GM23338 (cell line): ENCODE measurements around the gene C4orf33. TPM values are rescaled to one million over a fixed set of nuclear protein-coding genes. Genes with fewer than 3 reads are reported as not detected.

Experiments used
- ATAC-seq: fragments of 200-7000 bp; cut with Tn5 transposase; 3 replicates; pipeline ENCODE4 v1.9.1; 2020
- DNase-seq: peaks from one replicate; pipeline ENCODE4 v3.0.0-alpha.2; 2015; ENCODE audit warnings: low spot score
- H2AFZ ChIP-seq: fragments of 200-600 bp; sonication (generic); 2 replicates; pipeline ENCODE4 v1.8.0; 2016; ENCODE audit warnings: antibody characterized with exemption, mild to moderate bottlenecking, moderate library complexity
- H3F3A ChIP-seq: fragments of 200-600 bp; sonication (generic); replicated peaks from 2 replicates; pipeline ENCODE4 v1.8.0; 2017; ENCODE audit warnings: antibody characterized with exemption, mixed run types, low read depth
- H3K27ac ChIP-seq: fragments of 200-600 bp; sonication (generic); 2 replicates; pipeline ENCODE4 v1.6.1; 2016; ENCODE audit warnings: low read depth
- H3K27me3 ChIP-seq: fragments of 200-600 bp; sonication (generic); 2 replicates; pipeline ENCODE4 v1.8.0; 2016; ENCODE audit warnings: mild to moderate bottlenecking, mixed run types, moderate library complexity; ENCODE audit not compliant: insufficient read depth
- H3K36me3 ChIP-seq: fragments of 200-600 bp; sonication (generic); 2 replicates; pipeline ENCODE4 v1.8.0; 2016; ENCODE audit warnings: mild to moderate bottlenecking; ENCODE audit not compliant: insufficient read depth
- H3K4me1 ChIP-seq: fragments of 200-600 bp; sonication (generic); 2 replicates; pipeline ENCODE4 v1.8.0; 2016; ENCODE audit warnings: mild to moderate bottlenecking, moderate library complexity; ENCODE audit not compliant: insufficient read depth
- H3K4me2 ChIP-seq: fragments of 200-600 bp; sonication (generic); 2 replicates; pipeline ENCODE4 v1.7.1; 2017; ENCODE audit warnings: mixed run types
- H3K4me3 ChIP-seq: fragments of 200-600 bp; sonication (generic); 2 replicates; pipeline ENCODE4 v1.6.1; 2016; ENCODE audit warnings: mixed run types
- H3K79me2 ChIP-seq: fragments of 200-600 bp; sonication (generic); replicated peaks from 2 replicates; pipeline ENCODE4 v1.8.0; 2017; ENCODE audit warnings: mild to moderate bottlenecking; ENCODE audit not compliant: insufficient read depth
- H3K9me2 ChIP-seq: fragments of 200-600 bp; sonication (generic); 2 replicates; pipeline ENCODE4 v1.8.0; 2017; ENCODE audit not compliant: insufficient read depth
- H4K20me1 ChIP-seq: fragments of 200-600 bp; sonication (generic); replicated peaks from 2 replicates; pipeline ENCODE4 v1.8.0; 2017; ENCODE audit warnings: mild to moderate bottlenecking; ENCODE audit not compliant: insufficient read depth
- H3K27ac Mint-ChIP-seq: 2 replicates; pipeline ENCODE4 v1.8.0; 2020; ENCODE audit warnings: inconsistent platforms, mild to moderate bottlenecking, moderate library complexity, mixed read lengths
- H3K27me3 Mint-ChIP-seq: 3 replicates; pipeline ENCODE4 v1.8.0; 2022; ENCODE audit warnings: low read depth, mild to moderate bottlenecking, moderate library complexity, mixed read lengths, inconsistent platforms; ENCODE audit not compliant: insufficient read depth, poor library complexity
- H3K36me3 Mint-ChIP-seq: 3 replicates; pipeline ENCODE4 v1.8.0; 2021; ENCODE audit warnings: low read depth, mild to moderate bottlenecking, inconsistent platforms, moderate library complexity, mixed read lengths
- H3K4me1 Mint-ChIP-seq: 3 replicates; pipeline ENCODE4 v1.8.0; 2020; ENCODE audit warnings: mild to moderate bottlenecking, inconsistent platforms, mixed read lengths
- H3K4me3 Mint-ChIP-seq: 3 replicates; pipeline ENCODE4 v1.8.0; 2021; ENCODE audit warnings: moderate library complexity, mild to moderate bottlenecking, inconsistent platforms, mixed read lengths
- H3K9me3 Mint-ChIP-seq: 3 replicates; pipeline ENCODE4 v1.8.0; 2020; ENCODE audit warnings: moderate library complexity, mild to moderate bottlenecking, inconsistent platforms, mixed read lengths
- CREB1 ChIP-seq: fragments of 250-450 bp; sonication (Bioruptor Pico); IDR thresholded peaks from 2 replicates; pipeline ENCODE4 v1.5.0; 2020; ENCODE audit warnings: low read depth, mild to moderate bottlenecking, moderate library complexity
- CTCF ChIP-seq, 2 experiments: fragments of 200-600 bp in 1 of 2; sonication (generic) in 1 of 2; conservative IDR thresholded peaks; 2 replicates each; pipeline versions ENCODE4 v1.5.1 to v1.6.1; 2016 to 2017; ENCODE audit warnings: antibody characterized with exemption in 2 of 2, low read depth in 2 of 2, mild to moderate bottlenecking in 2 of 2, moderate library complexity in 1 of 2
- ZNF114 ChIP-seq: fragments of 250-450 bp; sonication (Bioruptor Pico); IDR thresholded peaks from 2 replicates; pipeline ENCODE4 v1.5.0; 2020; ENCODE audit warnings: mild to moderate bottlenecking, moderate library complexity
- ZNF462 ChIP-seq: fragments of 250-450 bp; sonication (Bioruptor Pico); IDR thresholded peaks from 2 replicates; pipeline ENCODE4 v1.5.0; 2020; ENCODE audit warnings: mild to moderate bottlenecking, moderate library complexity
- polyA plus RNA-seq: library from polyadenylated mRNA; unstranded; fragments of >200 nt; fragmentation: Nextera tagmentation; extraction: Ambion mirVana; gene quantifications from 2 replicates; pipeline ENCODE4 v1.2.1, GENCODE V29; 2016
- total RNA-seq: library from RNA; depleted of rRNA; stranded (reverse); fragments of >200 nt; shearing (Covaris generic); gene quantifications from 2 replicates; pipeline ENCODE4 v1.2.3, GENCODE V29; 2014

C4orf33 gene
- total and polyA plus RNA-seq, 2 experiments from 2014 or later: 4.4 to 4.7 TPM

GRCh38 chr4:129138810-129139496 lies 43.0 kb downstream of the C4orf33 start (continued):
- TF ChIP-seq ZNF462 (no peak), CREB1 (CRISPR knock-in tag) (no peak)

- Mint-ChIP-seq H3K4me1 (peaks cover 7% of the 10 kb centered on the region; the same call in 1 of the 3 replicates), H3K9me3 (no peaks in the 10 kb centered on the region; the same call in 2 of the 3 replicates), H3K27ac (no peak overlapping the region), H3K27me3 (no peaks in the 10 kb centered on the region), H3K4me3 (no peak overlapping the region), H3K36me3 (no peaks in the 10 kb centered on the region)
- peak; percentile 25 to 29; a peak in 3 of 4 replicates for TF ChIP-seq CTCF (conservative IDR thresholded peaks at IDR 0.05; ENCODE audit: low read depth in 2 of 2)
- no peak for TF ChIP-seq ZNF114 (CRISPR knock-in tag)
- Histone ChIP-seq H3K4me3 (no peak overlapping the region), H3K4me1 (no peaks in the 10 kb centered on the region), H3K27me3 (no peaks in the 10 kb centered on the region), H3K36me3 (no peaks in the 10 kb centered on the region), H3F3A (no peaks in the 10 kb centered on the region), H3K4me2 (no peak overlapping the region), H4K20me1 (no peaks in the 10 kb centered on the region), H3K79me2 (no peaks in the 10 kb centered on the region), H3K27ac (no peak overlapping the region), H3K9me2 (no peaks in the 10 kb centered on the region), H2AFZ (no peak overlapping the region)
- no peak for ATAC-seq
- DNase-seq: no peak
Measured at GRCh38 chr4:129140521-129140920, 44.6 kb downstream of the C4orf33 start.
